Measurements from ENCODE around the gene TMEM121B. TPM values are rescaled to one million over a fixed set of nuclear protein-coding genes. Genes with fewer than 3 reads are reported as not detected.

Gene TMEM121B
- total and polyA plus RNA-seq, 9 donors: 0.12 to 1.1 (median 0.53) TPM

DNA sequence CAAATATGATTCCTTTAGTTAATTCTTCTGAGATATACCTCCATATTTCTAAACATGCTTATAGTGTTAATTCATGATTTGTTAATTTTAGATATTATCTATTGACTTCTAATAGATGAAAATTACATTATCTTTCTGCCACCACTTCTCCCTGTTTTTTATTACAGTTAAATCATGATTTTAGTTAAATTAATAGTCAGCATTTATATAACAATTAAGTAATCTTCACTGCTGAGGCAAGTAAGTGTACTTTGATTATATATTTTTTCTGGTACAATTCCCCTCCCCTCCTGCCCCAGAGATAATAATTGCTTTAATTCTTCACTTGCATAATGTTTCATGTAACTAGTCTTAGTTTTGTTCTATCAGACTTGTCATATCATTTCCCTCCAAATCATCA is 30.6 kb downstream of the TMEM121B start:
- Histone ChIP-seq H3K27ac (no peak overlapping the region), H3K36me3 (no peaks in the 10 kb centered on the region), H3K4me1 (ENCODE audit: insufficient read depth) (peaks cover 4% of the 10 kb centered on the region), H3K27me3 (no peaks in the 10 kb centered on the region), H3K9me3 (no peaks in the 10 kb centered on the region), H3K4me3 (no peak overlapping the region)
- no peak for DNase-seq
- intact Hi-C loops (cut with DNase I): loop anchor here in 1 of 4 donors (10.0 kb wide), 1 partner anchor 404 kb away; no protein-coding TSS in a partner anchor
- TF ChIP-seq EP300 (IDR thresholded peaks at IDR 0.05): no peak
- TF ChIP-seq, protein P1, sequence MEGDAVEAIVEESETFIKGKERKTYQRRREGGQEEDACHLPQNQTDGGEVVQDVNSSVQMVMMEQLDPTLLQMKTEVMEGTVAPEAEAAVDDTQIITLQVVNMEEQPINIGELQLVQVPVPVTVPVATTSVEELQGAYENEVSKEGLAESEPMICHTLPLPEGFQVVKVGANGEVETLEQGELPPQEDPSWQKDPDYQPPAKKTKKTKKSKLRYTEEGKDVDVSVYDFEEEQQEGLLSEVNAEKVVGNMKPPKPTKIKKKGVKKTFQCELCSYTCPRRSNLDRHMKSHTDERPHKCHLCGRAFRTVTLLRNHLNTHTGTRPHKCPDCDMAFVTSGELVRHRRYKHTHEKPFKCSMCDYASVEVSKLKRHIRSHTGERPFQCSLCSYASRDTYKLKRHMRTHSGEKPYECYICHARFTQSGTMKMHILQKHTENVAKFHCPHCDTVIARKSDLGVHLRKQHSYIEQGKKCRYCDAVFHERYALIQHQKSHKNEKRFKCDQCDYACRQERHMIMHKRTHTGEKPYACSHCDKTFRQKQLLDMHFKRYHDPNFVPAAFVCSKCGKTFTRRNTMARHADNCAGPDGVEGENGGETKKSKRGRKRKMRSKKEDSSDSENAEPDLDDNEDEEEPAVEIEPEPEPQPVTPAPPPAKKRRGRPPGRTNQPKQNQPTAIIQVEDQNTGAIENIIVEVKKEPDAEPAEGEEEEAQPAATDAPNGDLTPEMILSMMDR (IDR thresholded peaks at IDR 0.05): no peak
- TF ChIP-seq POLR2A (IDR thresholded peaks at IDR 0.05): no peak

- WGBS, 3 donors: 66 to 72% (median 70%) methylated on average over 12 of the region's 12 CpGs
- H3K36me3 ChIP-seq: no peaks in the 10 kb centered on the region
- H3K4me1 ChIP-seq (ENCODE audit: insufficient read depth): peaks cover 4% of the 10 kb centered on the region
- intact Hi-C loops (cut with DNase I): loop anchor here in 1 of 4 donors (10.0 kb wide), 1 partner anchor 67 kb away; the partner anchor contains the start of gene HDHD5
- no peak for DNase-seq
- H3K9me3 ChIP-seq: no peaks in the 10 kb centered on the region
- H3K27me3 ChIP-seq: no peaks in the 10 kb centered on the region
- TF ChIP-seq, protein P1 (IDR thresholded peaks at IDR 0.05): no peak
- TF ChIP-seq POLR2A (IDR thresholded peaks at IDR 0.05) (no peak), EP300 (IDR thresholded peaks at IDR 0.05) (no peak)
- no peak overlapping the region for H3K27ac ChIP-seq
- H3K4me3 ChIP-seq: no peak overlapping the region
Observed at GRCh38 chr22:17087498-17088131, 33.5 kb downstream of the TMEM121B start.

GRCh38 chr22:17086788-17087497 is 34.2 kb downstream of the TMEM121B start:
- H3K27me3 ChIP-seq: no peaks in the 10 kb centered on the region
- 77 to 84% (median 79%) methylated on average over 10 of the region's 10 CpGs for WGBS, 3 donors
- no peak overlapping the region for H3K27ac ChIP-seq
- TF ChIP-seq, protein P1 (IDR thresholded peaks at IDR 0.05): no peak
- no peak for TF ChIP-seq EP300 (IDR thresholded peaks at IDR 0.05)
- TF ChIP-seq POLR2A (IDR thresholded peaks at IDR 0.05): no peak
- no peaks in the 10 kb centered on the region for H3K36me3 ChIP-seq
- intact Hi-C loops (cut with DNase I): loop anchor here in 1 of 4 donors (10.0 kb wide), 1 partner anchor 68 kb away; the partner anchor contains the start of gene HDHD5
- DNase-seq: no peak
- no peak overlapping the region for H3K4me3 ChIP-seq
- H3K4me1 ChIP-seq (ENCODE audit: insufficient read depth): peaks cover 4% of the 10 kb centered on the region
- H3K9me3 ChIP-seq: no peaks in the 10 kb centered on the region

DNA sequence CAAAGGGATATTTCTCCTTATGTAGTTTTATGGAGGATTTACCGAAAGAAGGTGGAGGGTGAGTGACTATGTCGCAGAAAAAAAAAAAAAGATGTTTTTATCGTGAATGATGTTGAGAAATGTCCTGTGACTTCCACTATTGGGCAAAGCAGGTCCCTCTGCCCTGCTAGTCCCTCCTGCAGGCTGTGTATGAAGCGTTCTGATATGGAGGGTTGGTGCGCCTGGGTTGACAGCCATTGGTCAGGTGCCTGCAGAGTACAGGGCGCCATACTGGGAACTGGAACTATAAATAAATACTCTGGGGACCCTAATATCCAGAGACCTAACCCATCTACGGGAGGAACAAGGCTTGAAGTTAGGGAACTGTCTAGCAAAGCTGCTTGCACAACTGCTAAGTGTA is 34.9 kb downstream of the TMEM121B start:
- DNase-seq: no peak
- Histone ChIP-seq H3K9me3 (no peaks in the 10 kb centered on the region), H3K27me3 (no peaks in the 10 kb centered on the region), H3K27ac (no peak overlapping the region), H3K36me3 (no peaks in the 10 kb centered on the region), H3K4me3 (no peak overlapping the region), H3K4me1 (ENCODE audit: insufficient read depth) (peaks cover 4% of the 10 kb centered on the region)
- 80 to 82% (median 80%) methylated on average over 7 of the region's 7 CpGs for WGBS, 3 donors
- intact Hi-C loops (cut with DNase I): loop anchor here in 1 of 4 donors (10.0 kb wide), 1 partner anchor 69 kb away; the partner anchor contains the start of gene HDHD5
- TF ChIP-seq EP300 (IDR thresholded peaks at IDR 0.05) (no peak), POLR2A (IDR thresholded peaks at IDR 0.05) (no peak)
- TF ChIP-seq, protein P1 (IDR thresholded peaks at IDR 0.05): no peak
